Gastroesophageal sphincter (tissue), 3 donors: ENCODE measurements around the gene PRADC1.

ENCODE experiments used
- EP300 ChIP-seq: sonication (generic); formaldehyde crosslinking; IDR thresholded peaks from one replicate; pipeline ENCODE4 v1.6.1; 2017; ENCODE audit warnings: antibody characterized with exemption, mild to moderate bottlenecking
- TF ChIP-seq, protein P1 (sequence below), 4 experiments: fragments of 200-600 bp in 2 of 4; fragments of 450-650 bp in 2 of 4; sonication (generic) in 1 of 4; IDR thresholded peaks; one replicate each; pipeline ENCODE4 v1.5.1; 2017 to 2019; ENCODE audit warnings: antibody characterized with exemption in 4 of 4, mild to moderate bottlenecking in 2 of 4, moderate library complexity in 2 of 4

DNA sequence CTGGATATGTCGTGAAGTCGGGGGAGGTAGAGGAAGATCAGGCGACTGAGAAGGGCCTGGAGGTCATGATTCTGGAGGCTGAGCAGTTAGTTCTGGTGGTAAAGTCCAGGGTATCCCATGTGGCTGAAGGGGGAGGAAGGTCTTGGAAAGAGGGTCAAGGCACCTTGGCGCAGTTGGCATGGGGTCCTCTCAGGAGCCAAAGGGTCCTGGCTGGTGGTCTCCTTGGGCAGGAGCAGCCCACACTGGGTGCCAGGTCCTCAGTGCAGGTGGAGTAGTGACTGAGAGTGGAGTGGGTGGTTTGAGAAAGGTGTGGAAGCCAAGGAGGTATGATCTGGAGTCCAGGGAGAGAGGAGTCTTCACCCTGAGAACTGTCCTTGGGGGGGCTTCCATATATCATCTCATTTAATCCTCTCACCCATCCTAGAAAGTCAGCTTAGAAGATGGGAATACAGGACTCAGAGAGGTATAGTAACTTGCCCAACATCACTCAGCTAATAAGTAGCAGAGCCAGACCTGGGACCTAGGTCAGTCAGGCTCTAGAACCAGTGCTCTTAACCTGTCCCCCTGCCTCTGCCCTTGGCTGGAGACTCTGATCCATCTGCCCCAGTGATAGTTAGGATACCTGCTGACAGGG lies 26.8 kb upstream of the PRADC1 start:
- no peak for TF ChIP-seq EP300
- TF ChIP-seq, protein P1, sequence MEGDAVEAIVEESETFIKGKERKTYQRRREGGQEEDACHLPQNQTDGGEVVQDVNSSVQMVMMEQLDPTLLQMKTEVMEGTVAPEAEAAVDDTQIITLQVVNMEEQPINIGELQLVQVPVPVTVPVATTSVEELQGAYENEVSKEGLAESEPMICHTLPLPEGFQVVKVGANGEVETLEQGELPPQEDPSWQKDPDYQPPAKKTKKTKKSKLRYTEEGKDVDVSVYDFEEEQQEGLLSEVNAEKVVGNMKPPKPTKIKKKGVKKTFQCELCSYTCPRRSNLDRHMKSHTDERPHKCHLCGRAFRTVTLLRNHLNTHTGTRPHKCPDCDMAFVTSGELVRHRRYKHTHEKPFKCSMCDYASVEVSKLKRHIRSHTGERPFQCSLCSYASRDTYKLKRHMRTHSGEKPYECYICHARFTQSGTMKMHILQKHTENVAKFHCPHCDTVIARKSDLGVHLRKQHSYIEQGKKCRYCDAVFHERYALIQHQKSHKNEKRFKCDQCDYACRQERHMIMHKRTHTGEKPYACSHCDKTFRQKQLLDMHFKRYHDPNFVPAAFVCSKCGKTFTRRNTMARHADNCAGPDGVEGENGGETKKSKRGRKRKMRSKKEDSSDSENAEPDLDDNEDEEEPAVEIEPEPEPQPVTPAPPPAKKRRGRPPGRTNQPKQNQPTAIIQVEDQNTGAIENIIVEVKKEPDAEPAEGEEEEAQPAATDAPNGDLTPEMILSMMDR (IDR thresholded peaks at IDR 0.05) = no peak
